Head of caudate nucleus (tissue), 42 donors: Measurements from ENCODE around the gene NME7.

ENCODE experiments used
- DNase-seq, 42 donors: peaks; one replicate each; pipeline versions ENCODE4 v3.0.0 to v3.0.0-alpha.2; 2020 to 2021; ENCODE audit warnings: mixed read lengths in 7 of 42
- intact Hi-C: fragments of 100-400 bp; cut with DNase I; formaldehyde crosslinking; loops from one replicate; pipeline ENCODE4 v1.15.0; 2022

Gene NME7

GRCh38 chr1:169086603-169087455 is 280.8 kb downstream of the NME7 start:
- intact Hi-C loops: no loop called here
- peak in 3 of 42 donors; percentile 39 to 61 (median 54) for DNase-seq

GRCh38 chr1:169085911-169086310 is 281.7 kb downstream of the NME7 start:
- intact Hi-C loops: no loop called here
- no peak for DNase-seq
